ENCODE data around the gene TMEM119. TPM values are rescaled to one million over a fixed set of nuclear protein-coding genes. Genes with fewer than 3 reads are reported as not detected.

Gene TMEM119
- polyA plus RNA-seq, 1 of the 3 experiments (the other 2 are of a cell fraction): 25.7 TPM

GRCh38 chr12:108542320-108542719 is 55.6 kb downstream of the TMEM119 start:
- Histone ChIP-seq H4K20me1 (ENCODE audit: insufficient read depth) (peaks cover 32% of the 10 kb centered on the region), H3K27ac (ENCODE audit: low read depth in 2 of 2, low read length in 1 of 2) (no peak overlapping the region), H2AFZ (ENCODE audit: low read depth) (no peak overlapping the region)

More at GRCh38 chr12:108542320-108542719, 55.6 kb downstream of the TMEM119 start:
- Histone ChIP-seq H3K36me3 (replicated peaks in 1 of 2; ENCODE audit: control insufficient read depth in 1 of 2, insufficient read depth in 2 of 2, low read length in 1 of 2) (peaks cover 60 to 67% of the 10 kb centered on the region in 2 experiments), H3K79me2 (ENCODE audit: insufficient read depth) (peaks cover 89% of the 10 kb centered on the region), H3K27me3 (ENCODE audit: insufficient read depth) (no peaks in the 10 kb centered on the region), H3K4me1 (ENCODE audit: control insufficient read depth in 1 of 2, insufficient read depth in 2 of 2, low read depth in 1 of 2, low read length in 1 of 2) (peaks cover 5 to 7% of the 10 kb centered on the region in 2 experiments; a peak in 2 of 4 replicates), H3K9me2 (no peaks in the 10 kb centered on the region), H3K4me2 (no peak overlapping the region), H3K9me3 (no peaks in the 10 kb centered on the region), H3K4me3 (ENCODE audit: low read depth in 2 of 2, low read length in 1 of 2) (no peak overlapping the region), H3K9ac (no peak overlapping the region), H3F3A (replicated peaks; ENCODE audit: insufficient read depth) (peaks cover 10% of the 10 kb centered on the region)
- TF ChIP-seq YY1 (IDR thresholded peaks at IDR 0.05; ENCODE audit: low read depth) (no peak), CHD2 (IDR thresholded peaks at IDR 0.05; ENCODE audit: low read length, partially characterized antibody) (no peak), RCOR1 (IDR thresholded peaks at IDR 0.05; ENCODE audit: low read length) (no peak), MEF2A (IDR thresholded peaks at IDR 0.05; ENCODE audit: borderline replicate concordance, low read depth) (no peak), SIN3A (IDR thresholded peaks at IDR 0.05; ENCODE audit: borderline replicate concordance, low read depth, low read length) (no peak), RFX5 (IDR thresholded peaks at IDR 0.05; ENCODE audit: low read length) (no peak), TEAD4 (IDR thresholded peaks at IDR 0.05; ENCODE audit: borderline replicate concordance, insufficient read depth) (no peak), GABPA (IDR thresholded peaks at IDR 0.05; ENCODE audit: low read depth) (no peak), ELF1 (IDR thresholded peaks at IDR 0.05) (no peak), RXRA (IDR thresholded peaks at IDR 0.05; ENCODE audit: borderline replicate concordance, low read depth) (no peak), SMC3 (IDR thresholded peaks at IDR 0.05; ENCODE audit: low read depth, low read length) (no peak), FOXJ3 (CRISPR knock-in tag; IDR thresholded peaks at IDR 0.05) (no peak), EZH2phosphoT487 (IDR thresholded peaks at IDR 0.05; ENCODE audit: borderline replicate concordance, low read depth) (no peak), NFIC (IDR thresholded peaks at IDR 0.05; ENCODE audit: borderline replicate concordance) (no peak)
- TF ChIP-seq, protein P1, sequence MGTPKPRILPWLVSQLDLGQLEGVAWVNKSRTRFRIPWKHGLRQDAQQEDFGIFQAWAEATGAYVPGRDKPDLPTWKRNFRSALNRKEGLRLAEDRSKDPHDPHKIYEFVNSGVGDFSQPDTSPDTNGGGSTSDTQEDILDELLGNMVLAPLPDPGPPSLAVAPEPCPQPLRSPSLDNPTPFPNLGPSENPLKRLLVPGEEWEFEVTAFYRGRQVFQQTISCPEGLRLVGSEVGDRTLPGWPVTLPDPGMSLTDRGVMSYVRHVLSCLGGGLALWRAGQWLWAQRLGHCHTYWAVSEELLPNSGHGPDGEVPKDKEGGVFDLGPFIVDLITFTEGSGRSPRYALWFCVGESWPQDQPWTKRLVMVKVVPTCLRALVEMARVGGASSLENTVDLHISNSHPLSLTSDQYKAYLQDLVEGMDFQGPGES (IDR thresholded peaks at IDR 0.05; ENCODE audit: low read depth, low read length): no peak
- WGBS (ENCODE audit: low lambda C conversion rate): 97% methylated on average over 4 of the region's 4 CpGs
- no peak for DNase-seq
- CTCF ChIA-PET: no interaction called here
- POLR2A ChIA-PET: no interaction called here

Other genes with a start within 250 kb of the TMEM119 start
- 1.0 and 1.2 TPM in 2 replicates for gene FICD, start 82.8 kb downstream of the TMEM119 start, polyA plus RNA-seq (2012; rRNA removed)
- 23.4 and 28.9 TPM in 2 replicates for gene SART3, start 36.9 kb downstream of the TMEM119 start, polyA plus RNA-seq (2012; rRNA removed)
- 165 and 166 TPM in 2 replicates for gene ISCU, start 35.5 kb downstream of the TMEM119 start, polyA plus RNA-seq (2012; rRNA removed)
- 2.8 and 3.2 TPM in 2 replicates for gene SELPLG, start 35.8 kb upstream of the TMEM119 start, polyA plus RNA-seq (2012; rRNA removed)
- 150 and 214 TPM in 2 replicates for gene CORO1C, start 133.4 kb upstream of the TMEM119 start, polyA plus RNA-seq (2012; rRNA removed)